ENCODE measurements around the gene AAK1. TPM values are rescaled to one million over a fixed set of nuclear protein-coding genes. Genes with fewer than 3 reads are reported as not detected.

Gene AAK1
- total RNA-seq, 4 donors from 2014 or later, result 42.5 to 55.9 (median 51.2) TPM

DNA sequence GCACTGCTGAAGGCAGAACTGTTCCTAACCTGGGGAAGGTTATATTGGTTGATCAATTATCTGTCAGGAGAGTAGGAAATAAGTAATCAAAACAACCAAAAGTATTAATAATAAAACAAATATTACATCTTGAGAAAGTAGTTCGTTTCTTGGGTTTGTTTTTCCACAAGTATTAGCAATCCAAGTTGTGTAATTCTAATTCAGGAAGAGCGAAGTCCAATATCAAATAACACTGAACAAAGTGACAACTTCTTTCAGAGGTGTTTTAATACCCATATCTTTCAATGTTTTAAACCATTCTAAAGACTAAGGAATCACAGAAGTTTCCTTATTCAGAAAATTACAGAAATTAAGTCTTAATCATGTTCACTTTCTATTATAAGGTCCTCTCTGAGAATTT is 171.7 kb downstream of the AAK1 start:
- TF ChIP-seq, protein P1, sequence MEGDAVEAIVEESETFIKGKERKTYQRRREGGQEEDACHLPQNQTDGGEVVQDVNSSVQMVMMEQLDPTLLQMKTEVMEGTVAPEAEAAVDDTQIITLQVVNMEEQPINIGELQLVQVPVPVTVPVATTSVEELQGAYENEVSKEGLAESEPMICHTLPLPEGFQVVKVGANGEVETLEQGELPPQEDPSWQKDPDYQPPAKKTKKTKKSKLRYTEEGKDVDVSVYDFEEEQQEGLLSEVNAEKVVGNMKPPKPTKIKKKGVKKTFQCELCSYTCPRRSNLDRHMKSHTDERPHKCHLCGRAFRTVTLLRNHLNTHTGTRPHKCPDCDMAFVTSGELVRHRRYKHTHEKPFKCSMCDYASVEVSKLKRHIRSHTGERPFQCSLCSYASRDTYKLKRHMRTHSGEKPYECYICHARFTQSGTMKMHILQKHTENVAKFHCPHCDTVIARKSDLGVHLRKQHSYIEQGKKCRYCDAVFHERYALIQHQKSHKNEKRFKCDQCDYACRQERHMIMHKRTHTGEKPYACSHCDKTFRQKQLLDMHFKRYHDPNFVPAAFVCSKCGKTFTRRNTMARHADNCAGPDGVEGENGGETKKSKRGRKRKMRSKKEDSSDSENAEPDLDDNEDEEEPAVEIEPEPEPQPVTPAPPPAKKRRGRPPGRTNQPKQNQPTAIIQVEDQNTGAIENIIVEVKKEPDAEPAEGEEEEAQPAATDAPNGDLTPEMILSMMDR (IDR thresholded peaks at IDR 0.05; ENCODE audit: low read depth), result no peak

DNA sequence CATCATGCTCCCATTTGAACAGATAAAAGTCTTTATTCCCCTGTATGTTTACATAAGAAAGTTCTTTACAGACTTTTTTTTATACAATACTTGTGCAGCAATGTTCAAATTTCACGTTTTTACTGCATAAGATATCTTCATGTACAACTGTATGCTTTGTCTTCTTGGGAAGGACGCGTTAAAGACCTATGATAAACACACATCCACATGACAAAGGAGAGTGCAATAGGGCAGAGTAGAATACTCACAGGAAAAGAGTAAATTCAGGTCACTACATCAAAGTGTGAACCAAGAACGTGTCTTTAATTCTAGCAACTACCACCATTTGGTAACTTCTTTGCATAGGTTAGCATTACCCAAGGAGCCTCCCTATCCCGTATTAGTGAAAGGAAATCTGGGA is 172.6 kb downstream of the AAK1 start:
- TF ChIP-seq, protein P1 (IDR thresholded peaks at IDR 0.05; ENCODE audit: low read depth), result no peak

- TF ChIP-seq, protein P1 (IDR thresholded peaks at IDR 0.05; ENCODE audit: low read depth), result no peak
Measured at GRCh38 chr2:69469784-69470183, 173.8 kb downstream of the AAK1 start.

- TF ChIP-seq, protein P1 (IDR thresholded peaks at IDR 0.05; ENCODE audit: low read depth), result no peak
Measured at GRCh38 chr2:69469375-69469774, 174.2 kb downstream of the AAK1 start.

- TF ChIP-seq, protein P1 (IDR thresholded peaks at IDR 0.05; ENCODE audit: low read depth), result no peak
Measured at GRCh38 chr2:69466728-69467127, 176.8 kb downstream of the AAK1 start.

DNA sequence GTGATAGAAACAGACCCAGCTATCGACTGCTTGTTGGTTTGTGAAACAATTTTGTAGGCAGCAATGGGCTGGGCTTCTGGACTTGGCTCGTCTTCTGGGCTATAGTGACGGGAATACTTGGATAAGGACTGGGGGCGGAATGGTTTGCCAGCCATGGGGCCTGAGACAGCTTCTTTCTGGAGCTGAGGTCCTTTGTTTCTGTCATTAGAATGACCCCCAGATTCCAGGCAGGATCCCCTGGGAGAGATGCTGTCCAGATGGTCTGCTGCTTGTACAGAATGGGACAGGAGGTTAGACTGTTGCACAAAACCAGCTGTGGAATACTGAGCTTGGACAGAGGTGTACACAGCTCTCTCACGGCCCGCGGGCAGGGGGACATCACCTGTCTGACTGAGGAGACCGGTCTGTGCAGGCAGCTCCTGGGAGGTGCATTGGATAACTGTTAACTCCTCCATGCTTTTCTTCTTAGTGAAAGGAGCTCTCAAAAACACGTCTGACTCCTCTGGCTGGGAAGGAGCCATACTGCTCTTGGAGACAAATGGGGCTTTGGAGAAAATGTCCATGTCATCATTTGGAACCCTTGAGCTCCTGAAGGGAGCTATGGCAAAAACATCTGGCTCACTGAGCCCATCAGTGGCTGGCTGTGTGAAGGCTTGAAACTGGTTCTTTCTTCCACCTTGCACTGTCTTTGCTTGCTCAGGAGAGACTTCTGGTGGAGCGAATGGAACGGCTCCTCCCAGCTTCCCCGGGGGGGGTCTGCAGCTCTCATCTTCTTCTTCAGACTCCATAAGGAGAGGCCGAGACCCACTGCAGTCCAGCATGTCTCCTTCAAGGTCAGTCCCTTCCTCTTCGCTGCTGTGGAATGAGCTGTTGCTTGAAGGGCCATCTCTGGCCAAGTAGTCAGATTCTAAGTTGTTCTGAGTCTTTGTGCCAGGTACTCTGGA is 177.8 kb downstream of the AAK1 start:
- TF ChIP-seq, protein P1 (IDR thresholded peaks at IDR 0.05; ENCODE audit: low read depth), result no peak

GRCh38 chr2:69464575-69464974 is 179.0 kb downstream of the AAK1 start:
- TF ChIP-seq, protein P1 (IDR thresholded peaks at IDR 0.05; ENCODE audit: low read depth), result no peak

Data from subcutaneous adipose tissue (tissue), 4 donors.